Sigmoid colon (tissue), 7 donors: ENCODE data around the gene IARS1. TPM values are rescaled to one million over a fixed set of nuclear protein-coding genes. Genes with fewer than 3 reads are reported as not detected.

ENCODE experiments used
- DNase-seq: peaks from one replicate; pipeline ENCODE4 v3.0.0-alpha.2; 2019
- H3K27ac ChIP-seq, 4 donors: fragments of 200-600 bp; sonication (generic); one replicate each; pipeline ENCODE4 v1.5.1; 2016 to 2019; ENCODE audit warnings: mild to moderate bottlenecking in 1 of 4
- H3K27me3 ChIP-seq, 3 donors: fragments of 200-600 bp; sonication (generic); one replicate each; pipeline ENCODE4 v1.5.1; 2019; ENCODE audit warnings: mild to moderate bottlenecking in 1 of 3
- H3K36me3 ChIP-seq, 4 donors: fragments of 200-600 bp; sonication (generic); one replicate each; pipeline ENCODE4 v1.5.1; 2016 to 2019
- H3K4me1 ChIP-seq, 4 donors: fragments of 200-600 bp; sonication (generic); one replicate each; pipeline ENCODE4 v1.5.1; 2017 to 2019
- H3K4me3 ChIP-seq, 4 donors: fragments of 200-600 bp; sonication (generic); one replicate each; pipeline ENCODE4 v1.5.1; 2017 to 2019; ENCODE audit warnings: mild to moderate bottlenecking in 2 of 4, moderate library complexity in 1 of 4
- H3K9me3 ChIP-seq, 4 donors: fragments of 200-600 bp in 3 of 4; sonication (generic) in 3 of 4; one replicate each; pipeline versions ENCODE4 v1.5.1 to v1.6.1; 2013 to 2019
- EP300 ChIP-seq, 4 donors: sonication (generic); formaldehyde crosslinking; IDR thresholded peaks; one replicate each; pipeline ENCODE4 v1.6.1; 2017; ENCODE audit warnings: antibody characterized with exemption in 4 of 4
- POLR2A ChIP-seq, 2 donors: fragments of 450-650 bp; IDR thresholded peaks; one replicate each; pipeline ENCODE4 v1.6.1; 2016; ENCODE audit warnings: antibody characterized with exemption in 2 of 2, mild to moderate bottlenecking in 2 of 2, moderate library complexity in 2 of 2
- POLR2AphosphoS5 ChIP-seq, 4 donors: sonication (generic); formaldehyde crosslinking; IDR thresholded peaks; one replicate each; pipeline ENCODE4 v1.6.1; 2017; ENCODE audit warnings: antibody characterized with exemption in 4 of 4
- WGBS, 2 donors: extraction: QIAGEN DNeasy Blood & Tissue Kit; methylation state at CpG; one replicate each; pipeline ENCODE4 v1.1.7; 2013; 5-methylcytosine and 5-hydroxymethylcytosine counted together
- intact Hi-C: fragments of 100-400 bp; cut with DNase I; formaldehyde crosslinking; loops from one replicate; pipeline ENCODE4 v1.15.1; 2023
- polyA plus RNA-seq, 3 donors: library from polyadenylated mRNA; stranded (reverse); fragments of 200-250 nt; gene quantifications; one replicate each; pipeline ENCODE4 v1.2.3, GENCODE V29; 2013
- total RNA-seq, 4 donors: library from RNA; depleted of rRNA; stranded (reverse); fragments of >200 nt; gene quantifications; one replicate each; pipeline ENCODE4 v1.1.0, GENCODE V29; 2016
- TF ChIP-seq, protein P1 (sequence below), 4 experiments: fragments of 450-650 bp in 3 of 4; fragments of 200-600 bp in 1 of 4; IDR thresholded peaks; one replicate each; pipeline ENCODE4 v1.5.1; 2016 to 2019; ENCODE audit warnings: antibody characterized with exemption in 4 of 4, mild to moderate bottlenecking in 3 of 4, moderate library complexity in 2 of 4
- donor health status: healthy with polysubstance abuse.
- donor health status: Bipolar disorder and iron deficiency.
- donor health status: healthy.

The IARS1 gene
- total and polyA plus RNA-seq, 7 donors = 9.0 to 62.4 (median 61.4) TPM

DNA sequence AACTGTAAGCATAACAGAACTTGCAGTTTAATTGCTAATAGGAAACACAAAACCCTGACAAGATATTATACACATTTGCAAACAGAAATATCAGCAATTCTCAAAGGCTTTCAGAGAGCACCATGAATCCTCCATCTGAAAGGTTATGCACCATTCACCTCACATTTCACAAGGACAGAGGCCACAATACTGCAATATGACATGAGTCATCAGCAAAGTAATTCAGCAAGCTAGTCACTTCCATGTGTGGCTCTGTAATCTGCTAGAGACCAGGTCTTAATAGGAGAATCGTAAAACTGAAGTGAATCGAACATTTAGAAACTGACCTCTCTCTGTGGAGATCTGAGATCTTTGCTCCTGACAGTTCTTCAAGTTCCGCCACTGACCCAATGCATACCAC is 28.3 kb downstream of the IARS1 start:
- no peak for TF ChIP-seq EP300 (IDR thresholded peaks at IDR 0.05)
- TF ChIP-seq POLR2AphosphoS5 (IDR thresholded peaks at IDR 0.05) = no peak
- TF ChIP-seq, protein P1, sequence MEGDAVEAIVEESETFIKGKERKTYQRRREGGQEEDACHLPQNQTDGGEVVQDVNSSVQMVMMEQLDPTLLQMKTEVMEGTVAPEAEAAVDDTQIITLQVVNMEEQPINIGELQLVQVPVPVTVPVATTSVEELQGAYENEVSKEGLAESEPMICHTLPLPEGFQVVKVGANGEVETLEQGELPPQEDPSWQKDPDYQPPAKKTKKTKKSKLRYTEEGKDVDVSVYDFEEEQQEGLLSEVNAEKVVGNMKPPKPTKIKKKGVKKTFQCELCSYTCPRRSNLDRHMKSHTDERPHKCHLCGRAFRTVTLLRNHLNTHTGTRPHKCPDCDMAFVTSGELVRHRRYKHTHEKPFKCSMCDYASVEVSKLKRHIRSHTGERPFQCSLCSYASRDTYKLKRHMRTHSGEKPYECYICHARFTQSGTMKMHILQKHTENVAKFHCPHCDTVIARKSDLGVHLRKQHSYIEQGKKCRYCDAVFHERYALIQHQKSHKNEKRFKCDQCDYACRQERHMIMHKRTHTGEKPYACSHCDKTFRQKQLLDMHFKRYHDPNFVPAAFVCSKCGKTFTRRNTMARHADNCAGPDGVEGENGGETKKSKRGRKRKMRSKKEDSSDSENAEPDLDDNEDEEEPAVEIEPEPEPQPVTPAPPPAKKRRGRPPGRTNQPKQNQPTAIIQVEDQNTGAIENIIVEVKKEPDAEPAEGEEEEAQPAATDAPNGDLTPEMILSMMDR (IDR thresholded peaks at IDR 0.05) = no peak
- TF ChIP-seq POLR2A (IDR thresholded peaks at IDR 0.05) = no peak

DNA sequence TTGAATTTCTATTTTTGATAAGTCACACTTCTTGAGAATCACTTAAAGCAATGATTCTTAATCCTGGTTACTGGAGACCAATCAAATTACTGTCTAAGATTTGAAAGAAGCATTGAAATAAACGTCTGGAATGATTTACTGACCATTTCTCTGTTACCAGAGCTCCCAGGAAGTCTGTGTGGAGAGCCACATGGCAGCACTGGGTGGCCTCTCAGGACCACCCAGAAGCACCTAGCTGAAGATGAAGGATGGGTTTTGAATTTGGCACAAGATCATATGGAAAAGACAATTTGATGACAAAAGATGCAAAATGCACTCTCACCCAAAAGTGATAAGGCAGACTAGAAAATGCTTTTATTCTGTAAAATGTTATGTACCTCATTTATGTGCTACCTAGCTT is 30.4 kb downstream of the IARS1 start:
- WGBS, 2 donors = 40 to 62% methylated on average over 1 of the region's 1 CpG
- Histone ChIP-seq H3K4me1 (no peaks in the 10 kb centered on the region), H3K4me3 (no peak overlapping the region), H3K27me3 (no peaks in the 10 kb centered on the region), H3K27ac (no peak overlapping the region), H3K9me3 (no peaks in the 10 kb centered on the region), H3K36me3 (peaks cover 43 to 100% (median 82%) of the 10 kb centered on the region in 4 donors)
- intact Hi-C loops = no loop called here
- TF ChIP-seq EP300 (IDR thresholded peaks at IDR 0.05) = no peak
- TF ChIP-seq POLR2A (IDR thresholded peaks at IDR 0.05) = no peak
- TF ChIP-seq POLR2AphosphoS5 (IDR thresholded peaks at IDR 0.05) = no peak
- TF ChIP-seq, protein P1 (IDR thresholded peaks at IDR 0.05) = no peak
- DNase-seq = no peak

More for the DNA sequence above, 28.3 kb downstream of the IARS1 start:
- Histone ChIP-seq H3K4me3 (no peak overlapping the region), H3K36me3 (peaks cover 36 to 100% (median 76%) of the 10 kb centered on the region in 4 donors), H3K9me3 (no peaks in the 10 kb centered on the region), H3K27me3 (no peaks in the 10 kb centered on the region), H3K27ac (no peak overlapping the region), H3K4me1 (no peaks in the 10 kb centered on the region)
- whole genome bisulfite sequencing, 2 donors = 78 to 93% methylated on average over 3 of the region's 3 CpGs
- no peak for DNase-seq
- intact Hi-C loops = no loop called here

DNA sequence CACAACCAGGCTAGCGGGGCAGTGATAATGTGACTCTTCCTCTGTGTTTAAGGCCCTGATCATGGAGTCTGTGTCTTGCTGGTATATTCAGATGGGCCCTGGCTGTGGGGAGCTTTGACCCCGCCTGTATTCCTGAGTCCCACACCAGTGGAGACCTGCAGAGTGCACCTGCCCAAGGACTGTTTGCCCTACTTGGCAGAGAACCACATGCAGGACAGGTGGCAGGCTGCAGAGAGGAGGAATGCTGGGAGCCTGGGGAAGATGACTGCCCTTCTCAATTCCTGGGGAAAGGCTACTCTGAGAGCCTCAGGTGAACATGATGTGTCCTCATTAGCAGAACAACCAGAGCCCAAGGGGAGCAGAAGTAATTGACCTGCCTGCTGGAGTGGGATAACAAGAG is 36.2 kb downstream of the IARS1 start:
- Histone ChIP-seq H3K4me3 (no peak overlapping the region), H3K27ac (no peak overlapping the region), H3K9me3 (no peaks in the 10 kb centered on the region), H3K27me3 (no peaks in the 10 kb centered on the region), H3K4me1 (no peaks in the 10 kb centered on the region), H3K36me3 (peaks cover 40 to 99% (median 74%) of the 10 kb centered on the region in 4 donors)
- no peak for TF ChIP-seq EP300 (IDR thresholded peaks at IDR 0.05)
- TF ChIP-seq POLR2A (IDR thresholded peaks at IDR 0.05) = no peak
- TF ChIP-seq POLR2AphosphoS5 (IDR thresholded peaks at IDR 0.05) = no peak
- TF ChIP-seq, protein P1 (IDR thresholded peaks at IDR 0.05) = no peak
- 28 to 79% methylated on average over 2 of the region's 2 CpGs for WGBS, 2 donors
- no peak for DNase-seq
- intact Hi-C loops = no loop called here

GRCh38 chr9:92254381-92255337 is 38.8 kb downstream of the IARS1 start:
- intact Hi-C loops = no loop called here

More at GRCh38 chr9:92254381-92255337, 38.8 kb downstream of the IARS1 start:
- DNase-seq = no peak
- H3K27ac ChIP-seq = no peak overlapping the region
- H3K4me1 ChIP-seq = no peaks in the 10 kb centered on the region
- H3K4me3 ChIP-seq = no peak overlapping the region
- 88 to 90% methylated on average over 19 of the region's 19 CpGs for WGBS, 2 donors
- no peaks in the 10 kb centered on the region for H3K27me3 ChIP-seq
- no peaks in the 10 kb centered on the region for H3K9me3 ChIP-seq
- TF ChIP-seq POLR2AphosphoS5 (IDR thresholded peaks at IDR 0.05) (no peak), POLR2A (IDR thresholded peaks at IDR 0.05) (no peak), EP300 (IDR thresholded peaks at IDR 0.05) (no peak)
- TF ChIP-seq, protein P1 (IDR thresholded peaks at IDR 0.05) = no peak
- H3K36me3 ChIP-seq = peaks cover 37 to 99% (median 72%) of the 10 kb centered on the region in 4 donors
